ENCODE data around the gene ALOX5.
A peak's percentile ranks its signal among the peaks of the same experiment; 100 is the strongest.

The ALOX5 gene

GRCh38 chr10:45409782-45410181 lies 35.8 kb downstream of the ALOX5 start:
- no peak overlapping the region for H2BK5ac ChIP-seq (ENCODE audit: low read length)
- H4K8ac ChIP-seq (ENCODE audit: low read depth, low read length), result no peak overlapping the region
- H3K4me2 ChIP-seq (ENCODE audit: insufficient read depth, low read length, poor library complexity, severe bottlenecking), result no peak overlapping the region
- H3K36me3 ChIP-seq (replicated peaks in 1 of 2; ENCODE audit: control insufficient read depth in 2 of 2, insufficient read depth in 2 of 2, low read length in 2 of 2), result no peaks in the 10 kb centered on the region
- no peak overlapping the region for H4K91ac ChIP-seq (ENCODE audit: low read depth, low read length, poor library complexity)
- H3K4me1 ChIP-seq (ENCODE audit: control insufficient read depth in 2 of 2, insufficient read depth in 1 of 2, low read depth in 1 of 2, low read length in 2 of 2), result peaks cover 0 to 15% of the 10 kb centered on the region in 2 donors
- H3K9me3 ChIP-seq (replicated peaks in 1 of 2; ENCODE audit: control insufficient read depth in 2 of 2, insufficient read depth in 1 of 2, low read depth in 1 of 2, low read length in 2 of 2), result peaks cover 0 to 5% of the 10 kb centered on the region in 2 donors
- no peak overlapping the region for H2AK5ac ChIP-seq (ENCODE audit: low read depth, low read length)
- DNase-seq (ENCODE audit: low spot score), result no peak
- H2BK15ac ChIP-seq (ENCODE audit: low read length), result no peak overlapping the region
- no peak overlapping the region for H3K4ac ChIP-seq (ENCODE audit: low read length)
- peak overlapping the region; percentile 1 for H2AFZ ChIP-seq (ENCODE audit: low read length)
- H3K14ac ChIP-seq (ENCODE audit: low read length), result no peak overlapping the region
- no peaks in the 10 kb centered on the region for H3K79me1 ChIP-seq (ENCODE audit: low read depth, low read length)
- H3K27me3 ChIP-seq (ENCODE audit: control insufficient read depth in 3 of 3, insufficient read depth in 3 of 3, low read depth in 1 of 3, low read length in 3 of 3), result no peaks in the 10 kb centered on the region
- no peak overlapping the region for H2BK12ac ChIP-seq (ENCODE audit: low read length)
- H3K18ac ChIP-seq (ENCODE audit: low read length), result peak overlapping the region; percentile 67
- H2BK120ac ChIP-seq (ENCODE audit: low read depth, low read length), result no peak overlapping the region
- H3K27ac ChIP-seq (replicated peaks; ENCODE audit: low read length), result no peak overlapping the region
- H3K23ac ChIP-seq (ENCODE audit: low read depth, low read length, poor library complexity), result no peak overlapping the region
- WGBS, 2 donors (ENCODE audit: extremely low coverage in 2 of 2, insufficient read length in 2 of 2, insufficient replicate concordance in 1 of 2), result no CpG with 5 or more reads among the region's 1 CpG
- H3K4me3 ChIP-seq (ENCODE audit: low read length in 2 of 2), result no peak overlapping the region
- no peak overlapping the region for H3K9ac ChIP-seq (ENCODE audit: low read depth, low read length, poor library complexity)

DNA sequence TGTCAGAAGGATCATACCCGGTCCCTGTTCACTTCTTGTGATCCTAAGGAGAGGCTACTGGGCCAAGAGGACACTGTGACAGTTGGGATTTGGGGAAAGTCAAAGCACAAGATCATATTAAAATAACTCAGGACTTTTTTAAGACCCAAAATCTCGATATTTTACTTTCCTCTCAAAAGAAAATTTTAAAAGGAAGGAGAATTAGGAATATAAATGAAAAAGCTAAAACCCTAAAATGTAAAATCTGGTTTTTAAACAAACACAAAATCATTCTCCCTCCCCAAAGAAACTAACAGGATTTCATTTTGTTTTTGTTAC lies 36.4 kb downstream of the ALOX5 start:
- Histone ChIP-seq H3K18ac (ENCODE audit: low read length) (no peak overlapping the region), H2BK120ac (ENCODE audit: low read depth, low read length) (no peak overlapping the region), H2BK15ac (ENCODE audit: low read length) (no peak overlapping the region), H3K4me2 (ENCODE audit: insufficient read depth, low read length, poor library complexity, severe bottlenecking) (no peak overlapping the region), H3K4me3 (ENCODE audit: low read length in 2 of 2) (peak overlapping the region in 1 of 2 donors; percentile 18), H3K9ac (ENCODE audit: low read depth, low read length, poor library complexity) (no peak overlapping the region), H3K4ac (ENCODE audit: low read length) (no peak overlapping the region), H3K14ac (ENCODE audit: low read length) (no peak overlapping the region), H3K4me1 (ENCODE audit: control insufficient read depth in 2 of 2, insufficient read depth in 1 of 2, low read depth in 1 of 2, low read length in 2 of 2) (peaks cover 0 to 15% of the 10 kb centered on the region in 2 donors), H3K23ac (ENCODE audit: low read depth, low read length, poor library complexity) (no peak overlapping the region), H2AK5ac (ENCODE audit: low read depth, low read length) (no peak overlapping the region), H2AFZ (ENCODE audit: low read length) (peak overlapping the region; percentile 31), H3K79me1 (ENCODE audit: low read depth, low read length) (no peaks in the 10 kb centered on the region), H2BK12ac (ENCODE audit: low read length) (no peak overlapping the region), H3K36me3 (replicated peaks in 1 of 2; ENCODE audit: control insufficient read depth in 2 of 2, insufficient read depth in 2 of 2, low read length in 2 of 2) (no peaks in the 10 kb centered on the region), H4K8ac (ENCODE audit: low read depth, low read length) (no peak overlapping the region), H3K27me3 (ENCODE audit: control insufficient read depth in 3 of 3, insufficient read depth in 3 of 3, low read depth in 1 of 3, low read length in 3 of 3) (no peaks in the 10 kb centered on the region), H2BK5ac (ENCODE audit: low read length) (no peak overlapping the region), H3K9me3 (replicated peaks in 1 of 2; ENCODE audit: control insufficient read depth in 2 of 2, insufficient read depth in 1 of 2, low read depth in 1 of 2, low read length in 2 of 2) (peaks cover 0 to 5% of the 10 kb centered on the region in 2 donors), H3K27ac (replicated peaks; ENCODE audit: low read length) (no peak overlapping the region), H4K91ac (ENCODE audit: low read depth, low read length, poor library complexity) (no peak overlapping the region)
- WGBS, 2 donors (ENCODE audit: extremely low coverage in 2 of 2, insufficient read length in 2 of 2, insufficient replicate concordance in 1 of 2), result no CpG with 5 or more reads among the region's 2 CpGs
- DNase-seq (ENCODE audit: low spot score), result no peak

DNA sequence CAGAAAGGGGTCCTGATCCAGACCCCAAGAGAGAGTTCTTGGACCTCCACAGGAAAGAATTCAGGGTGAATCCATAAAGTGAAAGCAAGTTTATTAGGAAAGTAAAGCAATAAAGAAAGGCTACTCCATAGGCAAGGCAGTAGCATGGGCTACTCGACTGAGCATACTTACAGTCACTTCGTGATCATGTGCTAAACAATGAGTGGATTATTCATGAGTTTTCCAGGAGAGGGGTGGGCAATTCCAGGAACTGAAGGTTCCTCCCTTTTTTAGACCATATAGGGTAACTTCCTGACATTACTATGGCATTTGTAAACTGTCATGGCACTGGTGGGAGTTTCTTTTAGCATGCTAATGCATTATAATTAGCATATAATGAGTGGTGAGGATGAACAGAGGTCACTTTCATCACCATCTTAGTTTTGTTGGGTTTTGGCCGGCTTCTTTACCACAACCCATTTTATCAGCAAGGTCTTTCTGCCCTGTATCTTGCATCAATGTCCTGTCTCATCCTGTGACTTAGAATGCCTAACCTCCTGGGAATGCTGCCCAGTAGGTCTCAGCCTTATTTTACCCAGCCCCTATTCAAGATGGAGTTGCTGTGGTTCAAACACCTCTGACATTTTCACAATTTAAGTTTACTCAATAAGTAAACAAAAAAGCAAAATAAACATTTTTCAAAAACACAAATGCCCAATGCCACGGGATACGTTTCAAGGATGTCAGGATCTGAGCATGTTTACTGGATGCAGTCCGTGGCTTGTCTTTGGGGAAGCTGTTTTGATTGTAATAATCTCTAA lies 37.0 kb downstream of the ALOX5 start:
- no peaks in the 10 kb centered on the region for H3K36me3 ChIP-seq (replicated peaks in 1 of 2; ENCODE audit: control insufficient read depth in 2 of 2, insufficient read depth in 2 of 2, low read length in 2 of 2)

GRCh38 chr10:45411607-45411940 lies 37.6 kb downstream of the ALOX5 start:
- no peak overlapping the region for H3K4ac ChIP-seq (ENCODE audit: low read length)
- H2BK15ac ChIP-seq (ENCODE audit: low read length), result no peak overlapping the region
- H3K79me1 ChIP-seq (ENCODE audit: low read depth, low read length), result no peaks in the 10 kb centered on the region
- no peak overlapping the region for H2BK120ac ChIP-seq (ENCODE audit: low read depth, low read length)
- no peak overlapping the region for H4K91ac ChIP-seq (ENCODE audit: low read depth, low read length, poor library complexity)
- H3K18ac ChIP-seq (ENCODE audit: low read length), result no peak overlapping the region
- peak overlapping the region; percentile 31 for H3K23ac ChIP-seq (ENCODE audit: low read depth, low read length, poor library complexity)
- H2AFZ ChIP-seq (ENCODE audit: low read length), result no peak overlapping the region
- no peak overlapping the region for H3K27ac ChIP-seq (replicated peaks; ENCODE audit: low read length)
- H3K9ac ChIP-seq (ENCODE audit: low read depth, low read length, poor library complexity), result no peak overlapping the region
- H3K27me3 ChIP-seq (ENCODE audit: control insufficient read depth in 3 of 3, insufficient read depth in 3 of 3, low read depth in 1 of 3, low read length in 3 of 3), result no peaks in the 10 kb centered on the region
- no CpG with 5 or more reads among the region's 4 CpGs for WGBS, 2 donors (ENCODE audit: extremely low coverage in 2 of 2, insufficient read length in 2 of 2, insufficient replicate concordance in 1 of 2)
- H2BK5ac ChIP-seq (ENCODE audit: low read length), result no peak overlapping the region
- no peak overlapping the region for H2AK5ac ChIP-seq (ENCODE audit: low read depth, low read length)
- no peak overlapping the region for H3K14ac ChIP-seq (ENCODE audit: low read length)
- H3K9me3 ChIP-seq (replicated peaks in 1 of 2; ENCODE audit: control insufficient read depth in 2 of 2, insufficient read depth in 1 of 2, low read depth in 1 of 2, low read length in 2 of 2), result peaks cover 2 to 5% of the 10 kb centered on the region in 2 donors
- H3K4me2 ChIP-seq (ENCODE audit: insufficient read depth, low read length, poor library complexity, severe bottlenecking), result no peak overlapping the region
- no peak for DNase-seq (ENCODE audit: low spot score)
- no peak overlapping the region for H4K8ac ChIP-seq (ENCODE audit: low read depth, low read length)
- H3K4me3 ChIP-seq (ENCODE audit: low read length in 2 of 2), result peak overlapping the region in 1 of 2 donors; percentile 32
- peaks cover 0 to 15% of the 10 kb centered on the region in 2 donors for H3K4me1 ChIP-seq (ENCODE audit: control insufficient read depth in 2 of 2, insufficient read depth in 1 of 2, low read depth in 1 of 2, low read length in 2 of 2)
- no peaks in the 10 kb centered on the region for H3K36me3 ChIP-seq (replicated peaks in 1 of 2; ENCODE audit: control insufficient read depth in 2 of 2, insufficient read depth in 2 of 2, low read length in 2 of 2)
- H2BK12ac ChIP-seq (ENCODE audit: low read length), result no peak overlapping the region

More for the DNA sequence above, 37.0 kb downstream of the ALOX5 start:
- H2BK5ac ChIP-seq (ENCODE audit: low read length), result no peak overlapping the region
- H2BK15ac ChIP-seq (ENCODE audit: low read length), result no peak overlapping the region
- no peak overlapping the region for H2BK120ac ChIP-seq (ENCODE audit: low read depth, low read length)
- H2BK12ac ChIP-seq (ENCODE audit: low read length), result no peak overlapping the region
- peak overlapping the region in 1 of 2 donors; percentile 18 for H3K4me3 ChIP-seq (ENCODE audit: low read length in 2 of 2)
- no peak overlapping the region for H3K14ac ChIP-seq (ENCODE audit: low read length)
- H2AK5ac ChIP-seq (ENCODE audit: low read depth, low read length), result no peak overlapping the region
- H3K4ac ChIP-seq (ENCODE audit: low read length), result no peak overlapping the region
- no peaks in the 10 kb centered on the region for H3K79me1 ChIP-seq (ENCODE audit: low read depth, low read length)
- peaks cover 0 to 15% of the 10 kb centered on the region in 2 donors for H3K4me1 ChIP-seq (ENCODE audit: control insufficient read depth in 2 of 2, insufficient read depth in 1 of 2, low read depth in 1 of 2, low read length in 2 of 2)
- no peak overlapping the region for H4K8ac ChIP-seq (ENCODE audit: low read depth, low read length)
- H3K18ac ChIP-seq (ENCODE audit: low read length), result no peak overlapping the region
- H3K23ac ChIP-seq (ENCODE audit: low read depth, low read length, poor library complexity), result no peak overlapping the region
- H3K9ac ChIP-seq (ENCODE audit: low read depth, low read length, poor library complexity), result no peak overlapping the region
- no peak overlapping the region for H3K27ac ChIP-seq (replicated peaks; ENCODE audit: low read length)
- no peaks in the 10 kb centered on the region for H3K27me3 ChIP-seq (ENCODE audit: control insufficient read depth in 3 of 3, insufficient read depth in 3 of 3, low read depth in 1 of 3, low read length in 3 of 3)
- H3K9me3 ChIP-seq (replicated peaks in 1 of 2; ENCODE audit: control insufficient read depth in 2 of 2, insufficient read depth in 1 of 2, low read depth in 1 of 2, low read length in 2 of 2), result peaks cover 0 to 5% of the 10 kb centered on the region in 2 donors
- no CpG with 5 or more reads among the region's 6 CpGs for WGBS, 2 donors (ENCODE audit: extremely low coverage in 2 of 2, insufficient read length in 2 of 2, insufficient replicate concordance in 1 of 2)
- no peak overlapping the region for H4K91ac ChIP-seq (ENCODE audit: low read depth, low read length, poor library complexity)
- peak overlapping the region; percentile 31 for H2AFZ ChIP-seq (ENCODE audit: low read length)
- no peak for DNase-seq (ENCODE audit: low spot score)
- no peak overlapping the region for H3K4me2 ChIP-seq (ENCODE audit: insufficient read depth, low read length, poor library complexity, severe bottlenecking)
